Measurements from ENCODE around the gene PER1. TPM values are rescaled to one million over a fixed set of nuclear protein-coding genes. Genes with fewer than 3 reads are reported as not detected.

Gene PER1
- total RNA-seq, 4 donors from 2014 or later = 67.1 to 188 (median 136) TPM

DNA sequence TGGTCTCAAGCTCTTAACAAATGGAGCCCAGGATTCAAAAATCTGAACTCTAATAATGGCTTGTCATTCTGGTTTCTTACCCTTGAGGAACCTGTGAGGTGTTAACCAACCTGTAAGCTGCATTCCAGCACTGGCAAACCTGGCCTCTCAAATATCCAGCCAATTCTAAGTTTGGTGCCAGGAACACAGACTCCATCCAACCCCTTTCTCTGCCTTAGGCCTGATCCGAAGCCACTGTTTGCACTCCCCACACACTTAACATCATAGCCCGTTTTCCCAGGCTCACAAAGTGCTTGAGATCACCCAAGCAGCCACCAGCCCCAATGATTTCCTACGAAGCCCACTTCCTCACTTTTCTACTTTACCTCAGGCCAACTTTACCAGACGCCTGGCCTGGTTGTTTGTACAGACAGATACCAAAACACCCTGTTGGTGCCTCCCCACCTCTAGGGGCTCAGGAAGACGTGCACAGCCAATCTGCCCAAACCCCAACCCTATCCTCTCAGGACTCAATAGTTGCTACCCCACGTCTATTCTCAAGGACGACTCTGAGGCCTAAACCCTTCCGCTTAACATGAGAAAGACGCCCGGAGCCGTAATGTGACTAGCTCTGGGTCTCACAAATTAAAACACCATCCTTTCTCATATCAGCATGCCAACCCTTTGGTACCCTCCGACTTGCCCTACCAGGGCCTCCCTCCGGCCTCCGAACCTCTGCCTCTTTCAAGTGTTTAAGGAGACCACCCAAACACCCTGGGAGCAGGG is 3.2 kb upstream of the PER1 start:
- 9 to 11% methylated on average over 5 to 11 of the region's 14 CpGs for WGBS, 2 donors (ENCODE audit: low coverage in 1 of 2)
- H3K4me1 ChIP-seq = peaks cover 0 to 58% (median 27%) of the 10 kb centered on the region in 3 donors

DNA sequence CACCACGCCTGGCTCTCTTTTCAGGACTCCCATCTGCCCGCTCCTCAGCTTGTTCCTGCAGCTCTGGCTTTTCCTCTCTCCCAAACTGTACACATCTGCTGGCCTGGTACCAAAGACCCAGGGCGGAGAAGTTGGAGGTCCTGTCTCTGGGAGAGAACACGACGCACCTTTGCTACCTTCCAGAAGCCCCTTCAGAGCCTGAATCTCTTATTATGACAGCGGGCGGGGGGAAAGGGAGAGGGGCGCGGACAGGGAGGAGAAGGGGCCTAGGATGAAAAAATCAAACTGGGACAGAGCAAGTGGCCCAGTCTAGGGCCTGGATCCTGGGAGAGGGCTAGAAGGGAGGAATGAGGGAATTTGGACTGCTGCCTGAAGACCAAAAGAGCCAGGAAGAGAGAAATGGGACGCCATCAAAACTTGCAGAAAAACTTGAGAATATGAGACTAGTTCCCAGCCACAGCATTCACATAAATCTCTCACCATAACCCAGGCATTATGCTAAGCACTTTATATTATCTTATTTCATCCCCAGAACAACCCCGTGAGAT is 2.5 kb upstream of the PER1 start:
- no peaks in the 10 kb centered on the region for H3K9me3 ChIP-seq
- H3K36me3 ChIP-seq = peaks cover 0 to 26% of the 10 kb centered on the region in 2 donors
- no peak for ATAC-seq
- H3K4me3 ChIP-seq = peak overlapping the region; percentile 79 to 91
- no peaks in the 10 kb centered on the region for H3K27me3 ChIP-seq
- TF ChIP-seq POLR2AphosphoS5 (IDR thresholded peaks at IDR 0.05) = no peak
- TF ChIP-seq, protein P1, sequence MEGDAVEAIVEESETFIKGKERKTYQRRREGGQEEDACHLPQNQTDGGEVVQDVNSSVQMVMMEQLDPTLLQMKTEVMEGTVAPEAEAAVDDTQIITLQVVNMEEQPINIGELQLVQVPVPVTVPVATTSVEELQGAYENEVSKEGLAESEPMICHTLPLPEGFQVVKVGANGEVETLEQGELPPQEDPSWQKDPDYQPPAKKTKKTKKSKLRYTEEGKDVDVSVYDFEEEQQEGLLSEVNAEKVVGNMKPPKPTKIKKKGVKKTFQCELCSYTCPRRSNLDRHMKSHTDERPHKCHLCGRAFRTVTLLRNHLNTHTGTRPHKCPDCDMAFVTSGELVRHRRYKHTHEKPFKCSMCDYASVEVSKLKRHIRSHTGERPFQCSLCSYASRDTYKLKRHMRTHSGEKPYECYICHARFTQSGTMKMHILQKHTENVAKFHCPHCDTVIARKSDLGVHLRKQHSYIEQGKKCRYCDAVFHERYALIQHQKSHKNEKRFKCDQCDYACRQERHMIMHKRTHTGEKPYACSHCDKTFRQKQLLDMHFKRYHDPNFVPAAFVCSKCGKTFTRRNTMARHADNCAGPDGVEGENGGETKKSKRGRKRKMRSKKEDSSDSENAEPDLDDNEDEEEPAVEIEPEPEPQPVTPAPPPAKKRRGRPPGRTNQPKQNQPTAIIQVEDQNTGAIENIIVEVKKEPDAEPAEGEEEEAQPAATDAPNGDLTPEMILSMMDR (IDR thresholded peaks at IDR 0.05) = no peak
- TF ChIP-seq POLR2A (IDR thresholded peaks at IDR 0.05) = no peak
- TF ChIP-seq EP300 (IDR thresholded peaks at IDR 0.05) = no peak
- H3K4me1 ChIP-seq = peaks cover 0 to 58% (median 35%) of the 10 kb centered on the region in 3 donors
- WGBS, 2 donors (ENCODE audit: low coverage in 1 of 2) = 2 to 18% methylated on average over 4 to 5 of the region's 11 CpGs
- H3K27ac ChIP-seq = peak overlapping the region; percentile 99 to 100 (median 99)

More for the DNA sequence above, 3.2 kb upstream of the PER1 start:
- Histone ChIP-seq H3K27ac (peak overlapping the region; percentile 99 to 100 (median 99)), H3K27me3 (no peaks in the 10 kb centered on the region), H3K9me3 (no peaks in the 10 kb centered on the region), H3K4me3 (peak overlapping the region; percentile 79 to 91), H3K36me3 (peaks cover 0 to 24% of the 10 kb centered on the region in 2 donors)
- ATAC-seq = no peak
- TF ChIP-seq, protein P1 (IDR thresholded peaks at IDR 0.05) = peak in 2 of 4 experiments; percentile 10 to 16
- TF ChIP-seq POLR2AphosphoS5 (IDR thresholded peaks at IDR 0.05) (no peak), POLR2A (IDR thresholded peaks at IDR 0.05) (no peak), EP300 (IDR thresholded peaks at IDR 0.05) (no peak)

DNA sequence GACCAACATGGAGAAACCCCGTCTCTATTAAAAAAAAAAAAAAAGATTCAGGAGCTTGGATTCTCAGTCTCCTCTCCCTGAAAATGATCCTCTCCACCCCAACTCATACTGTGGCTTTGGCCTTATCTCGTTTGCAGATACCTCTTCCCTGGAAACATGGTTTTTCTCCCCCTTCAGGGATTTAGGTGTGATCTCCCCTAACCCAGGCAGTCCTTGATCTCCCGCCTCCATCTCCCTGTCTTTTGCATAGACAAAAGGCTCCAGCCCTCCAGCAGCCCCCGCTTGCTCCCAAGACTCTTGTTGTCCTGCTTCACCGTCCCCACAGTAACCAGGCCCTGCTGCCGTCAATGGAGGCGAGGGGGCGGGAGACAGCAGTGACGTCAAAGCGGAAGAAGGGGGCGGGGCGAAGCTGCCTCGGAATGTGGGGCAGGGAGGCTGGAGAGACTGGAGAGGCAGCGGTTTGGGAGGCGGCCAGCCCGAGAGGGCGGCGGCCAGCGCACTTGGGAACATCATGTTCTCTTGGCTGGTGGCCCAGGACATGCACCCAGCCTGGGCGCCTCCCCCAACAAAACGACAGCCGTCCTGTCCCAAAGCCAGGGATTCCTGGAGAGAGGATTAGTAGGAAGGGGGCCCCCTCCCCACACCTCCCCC is 1.9 kb upstream of the PER1 start:
- H3K27ac ChIP-seq = peak overlapping the region; percentile 99 to 100 (median 99)
- no peaks in the 10 kb centered on the region for H3K9me3 ChIP-seq
- peak; percentile 61 for ATAC-seq
- H3K36me3 ChIP-seq = peaks cover 0 to 26% of the 10 kb centered on the region in 2 donors
- TF ChIP-seq POLR2A (IDR thresholded peaks at IDR 0.05) (peak; percentile 85 to 91), EP300 (IDR thresholded peaks at IDR 0.05) (peak; percentile 99), POLR2AphosphoS5 (IDR thresholded peaks at IDR 0.05) (peak; percentile 100)
- TF ChIP-seq, protein P1 (IDR thresholded peaks at IDR 0.05) = no peak
- peak overlapping the region; percentile 79 to 91 for H3K4me3 ChIP-seq
- H3K4me1 ChIP-seq = peaks cover 0 to 58% (median 33%) of the 10 kb centered on the region in 3 donors
- no peaks in the 10 kb centered on the region for H3K27me3 ChIP-seq
- WGBS, 2 donors (ENCODE audit: low coverage in 1 of 2) = 0 to 1% methylated on average over 2 to 11 of the region's 22 CpGs

DNA sequence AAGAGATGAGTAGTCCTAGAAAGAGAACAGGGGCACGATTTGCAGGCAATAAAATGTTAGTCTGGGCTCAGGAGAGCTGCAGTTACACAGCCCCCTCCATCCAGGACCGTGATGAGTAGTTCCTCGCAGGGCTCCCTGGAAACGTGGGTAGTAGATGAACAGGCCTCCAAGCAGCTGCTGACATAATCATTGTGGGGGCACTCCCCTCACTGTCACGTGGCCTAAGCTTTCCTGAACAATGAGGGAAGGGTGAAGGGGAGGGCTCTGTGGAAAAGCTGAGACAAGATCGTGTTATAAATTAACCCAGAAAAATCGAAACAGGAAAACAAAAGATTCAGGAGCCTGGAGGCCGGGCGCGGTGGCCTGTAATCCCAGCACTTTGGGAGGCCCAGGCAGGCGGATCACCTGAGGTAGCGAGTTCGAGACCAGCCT is 1.3 kb upstream of the PER1 start:
- TF ChIP-seq POLR2A (IDR thresholded peaks at IDR 0.05) (peak; percentile 49 to 55), POLR2AphosphoS5 (IDR thresholded peaks at IDR 0.05) (peak; percentile 96), EP300 (IDR thresholded peaks at IDR 0.05) (no peak)
- TF ChIP-seq, protein P1 (IDR thresholded peaks at IDR 0.05) = no peak
- Histone ChIP-seq H3K4me3 (peak overlapping the region; percentile 77 to 79), H3K4me1 (peaks cover 0 to 58% (median 31%) of the 10 kb centered on the region in 3 donors), H3K27me3 (no peaks in the 10 kb centered on the region), H3K9me3 (no peaks in the 10 kb centered on the region), H3K36me3 (peaks cover 0 to 31% of the 10 kb centered on the region in 2 donors), H3K27ac (peak overlapping the region; percentile 98 to 100 (median 99))
- 9 to 15% methylated on average over 10 of the region's 13 CpGs for WGBS, 2 donors (ENCODE audit: low coverage in 1 of 2)
- ATAC-seq = no peak

Measured in gastroesophageal sphincter (tissue), 4 donors.